RPMI7951 (cell line): Measurements from ENCODE around the gene CMTM5. TPM values are rescaled to one million over a fixed set of nuclear protein-coding genes. Genes with fewer than 3 reads are reported as not detected.

Source experiments
- DNase-seq: peaks from one replicate; pipeline ENCODE4 v3.0.0-alpha.2; 2012; ENCODE audit warnings: low read depth
- total RNA-seq: library from RNA; depleted of rRNA; stranded (reverse); fragments of >200 nt; shearing (Covaris generic); gene quantifications from 2 replicates; pipeline ENCODE4 v1.2.3, GENCODE V29; 2014

Gene CMTM5
- total RNA-seq, 1 experiment from 2014 or later, result 0.60 TPM

- no peak for DNase-seq
Observed at GRCh38 chr14:23358042-23358441, 18.8 kb upstream of the CMTM5 start.

DNA sequence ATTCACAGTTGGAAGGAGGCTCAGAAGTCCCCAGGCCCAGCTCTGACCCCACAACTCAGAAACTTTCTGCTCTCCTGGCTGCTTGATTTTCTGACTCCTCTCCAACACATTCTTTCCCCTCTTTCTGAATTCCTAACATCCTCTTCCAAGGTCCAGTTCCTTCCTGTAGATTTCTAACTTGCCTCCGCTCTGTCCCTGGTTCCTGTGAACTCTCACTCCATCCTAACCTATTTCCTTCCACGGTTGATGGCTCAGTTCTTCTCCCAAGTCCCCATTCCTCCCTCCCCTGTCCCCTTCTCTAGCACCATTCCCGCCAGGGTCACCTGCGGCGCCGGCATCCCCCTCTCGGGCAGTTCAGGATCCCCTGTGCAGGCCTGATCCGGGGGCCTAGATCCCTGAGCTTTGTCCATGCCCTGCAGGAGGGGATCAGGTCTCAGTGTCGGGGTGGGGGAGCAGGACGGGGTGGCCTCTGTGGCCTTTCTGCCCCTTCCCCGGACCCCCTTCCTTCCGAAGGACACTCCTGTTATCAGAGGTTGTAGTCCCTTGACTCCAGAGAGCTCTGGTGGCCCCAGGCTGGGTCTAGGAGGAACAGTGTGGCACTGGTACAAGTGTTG is 18.2 kb upstream of the CMTM5 start:
- DNase-seq, result no peak

DNA sequence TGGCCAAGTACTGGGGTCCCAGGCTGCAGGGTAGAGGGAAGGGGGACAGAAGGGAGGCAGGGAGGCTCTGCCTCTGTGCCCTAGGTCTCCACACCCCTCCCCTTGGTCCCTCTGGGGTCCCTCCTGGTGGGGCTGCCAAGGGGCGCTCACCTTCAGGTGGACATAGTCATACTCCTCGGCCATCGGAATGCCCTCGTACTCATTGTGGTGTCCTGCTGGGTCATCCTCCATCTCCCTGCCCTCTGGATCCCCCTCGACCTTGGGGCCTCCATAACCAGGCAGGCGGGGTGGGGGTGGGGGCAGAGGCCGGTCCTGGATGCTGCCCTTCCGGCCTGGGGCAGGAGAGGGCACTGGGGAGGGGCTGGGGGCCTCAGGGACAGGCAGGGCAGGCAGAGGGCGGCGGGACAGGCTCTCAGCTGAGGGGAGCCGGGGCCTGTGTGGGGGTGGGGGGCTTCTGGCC is 17.6 kb upstream of the CMTM5 start:
- DNase-seq, result no peak

DNA sequence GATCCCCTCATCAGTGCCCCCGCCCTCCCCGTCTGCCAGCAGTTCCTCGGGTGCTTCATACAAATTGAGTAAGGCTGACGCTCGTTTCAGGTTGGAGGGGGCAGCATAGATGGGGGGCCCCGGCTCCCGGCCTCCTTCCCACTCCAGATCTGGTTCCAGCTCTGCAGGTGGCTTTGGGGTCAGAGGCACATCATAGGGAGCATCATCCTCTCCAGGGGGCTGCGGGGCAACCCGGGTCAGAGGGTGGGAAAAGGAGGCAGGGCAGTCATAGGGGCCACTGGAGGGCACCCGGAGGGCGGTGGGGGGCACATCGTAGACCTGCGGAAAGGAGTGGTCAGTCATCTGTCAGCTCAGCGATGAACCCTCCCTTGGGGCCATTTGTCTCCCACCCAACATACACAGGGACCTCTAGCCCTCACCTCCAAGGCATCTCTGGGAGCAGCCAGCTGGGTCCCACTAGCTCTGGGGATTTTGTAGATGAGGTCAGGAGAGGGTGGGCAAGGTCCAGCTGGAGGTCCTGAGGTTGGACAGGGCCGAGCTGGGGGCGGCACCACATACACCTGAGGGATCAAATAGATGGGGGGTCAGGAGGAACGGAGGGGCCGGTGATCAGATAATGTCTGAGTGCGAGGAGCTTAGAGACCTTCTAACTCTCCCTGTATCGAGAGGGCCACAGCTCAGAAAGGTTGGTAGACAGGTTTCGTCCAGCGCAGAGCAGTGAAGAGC is 17.0 kb upstream of the CMTM5 start:
- no peak for DNase-seq

- DNase-seq, result no peak
Observed at GRCh38 chr14:23360496-23360895, 16.4 kb upstream of the CMTM5 start.

DNA sequence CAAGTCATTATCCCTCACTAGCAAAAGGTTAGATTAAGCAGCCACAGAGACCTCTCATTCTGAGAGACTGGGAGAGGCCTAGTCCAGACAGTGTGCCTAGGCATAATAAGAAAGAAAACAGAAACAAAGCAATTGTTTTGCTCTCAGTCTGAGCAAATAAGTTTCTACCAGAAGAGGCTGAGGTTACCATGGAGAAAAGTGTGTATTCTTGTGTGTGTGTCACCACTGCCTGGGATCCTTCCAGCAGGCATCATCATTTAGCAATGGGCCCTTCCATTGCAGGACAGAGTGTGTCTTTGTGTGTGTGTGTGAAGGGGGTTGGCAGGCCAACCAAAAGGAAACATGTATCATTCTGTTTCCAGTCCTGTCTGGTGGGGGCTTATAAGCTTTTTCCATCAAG is 15.5 kb upstream of the CMTM5 start:
- no peak for DNase-seq

- DNase-seq, result no peak
Observed at GRCh38 chr14:23361763-23362162, 15.1 kb upstream of the CMTM5 start.

GRCh38 chr14:23362200-23362599 is 14.6 kb upstream of the CMTM5 start:
- DNase-seq, result no peak

DNA sequence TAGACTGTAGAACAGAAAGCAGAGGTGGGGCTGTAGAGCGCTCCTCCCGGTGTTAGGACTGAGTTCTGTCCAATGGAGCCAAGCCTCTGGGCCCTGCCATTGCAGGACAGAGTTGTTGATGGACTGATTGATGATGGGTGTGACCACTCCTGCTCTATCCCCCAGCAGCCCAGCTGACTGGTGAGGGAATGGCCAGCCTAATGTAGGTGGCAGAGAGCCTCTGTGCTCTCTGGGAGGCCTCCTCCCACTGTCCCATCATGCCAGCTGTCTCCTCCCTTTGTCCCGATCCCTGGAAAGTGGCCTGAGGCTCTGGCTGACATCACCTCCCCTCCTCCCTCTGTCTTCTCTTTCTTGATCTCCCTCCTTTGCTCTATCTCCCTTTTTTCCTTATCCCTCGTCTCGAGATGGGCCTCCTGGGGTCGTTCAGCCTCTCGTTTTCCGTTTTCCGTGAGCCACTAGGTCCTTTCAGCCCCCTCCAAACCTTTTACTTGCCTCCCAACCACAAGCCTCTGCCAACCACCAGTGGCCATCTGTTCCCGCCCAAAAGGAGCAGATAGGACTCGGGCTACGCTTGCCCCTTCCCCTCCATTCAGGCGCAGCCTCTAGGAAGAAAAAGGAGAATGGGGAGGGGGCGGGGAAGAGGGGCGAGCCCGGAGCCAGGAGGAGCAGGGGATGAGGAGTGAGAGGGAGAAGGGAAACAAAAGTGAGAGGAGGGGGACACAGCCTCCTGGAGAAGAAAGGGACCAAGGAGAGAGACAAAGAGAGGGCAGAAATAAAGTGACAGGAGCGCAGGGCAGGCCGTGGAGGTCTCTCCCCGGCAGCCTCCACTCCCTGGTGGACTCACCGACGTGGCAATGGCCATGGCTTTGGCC is 12.4 kb upstream of the CMTM5 start:
- peak; percentile 54 for DNase-seq

DNA sequence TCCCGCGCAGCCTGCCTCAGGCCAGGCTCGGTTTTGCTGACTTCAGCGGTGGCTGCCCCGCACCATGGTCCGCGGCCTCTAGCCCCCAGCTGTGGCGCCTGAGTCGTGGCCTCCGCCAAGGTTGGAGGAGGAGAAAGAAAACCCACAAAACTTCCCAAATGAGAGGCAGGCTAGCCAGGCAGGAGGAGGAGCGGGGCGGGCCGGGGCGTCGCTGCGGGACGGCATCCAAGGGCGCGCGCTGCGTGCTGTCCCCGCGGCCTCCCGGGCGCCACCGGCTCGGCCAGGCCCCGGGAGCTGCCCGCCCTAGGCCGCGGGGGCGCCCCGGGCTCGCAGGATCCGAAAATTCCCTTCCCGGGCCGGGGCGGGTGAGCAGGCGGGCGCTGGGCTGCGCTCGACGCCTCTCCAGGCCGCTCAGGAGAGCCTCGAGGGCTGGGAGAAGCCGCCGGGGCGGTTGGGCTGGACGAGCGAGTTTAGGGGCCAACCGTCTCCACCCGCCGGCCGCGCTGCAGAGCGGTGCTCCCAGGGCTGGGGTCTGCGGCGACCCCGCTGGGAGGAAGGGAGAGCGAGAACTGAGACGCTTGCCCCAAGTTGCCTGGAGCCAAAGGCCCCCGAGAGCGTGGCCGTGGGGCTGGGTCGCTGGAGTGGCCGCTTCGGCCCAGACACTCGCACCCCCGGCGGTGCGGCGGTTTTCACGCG is 11.7 kb upstream of the CMTM5 start, which contains the start of gene EFS:
Gene EFS (minus strand): TSS at position 137 of the 696 bp plus-strand sequence. CDS start 147 bp downstream, outside the sequence.
- DNase-seq, result peak; percentile 36

DNA sequence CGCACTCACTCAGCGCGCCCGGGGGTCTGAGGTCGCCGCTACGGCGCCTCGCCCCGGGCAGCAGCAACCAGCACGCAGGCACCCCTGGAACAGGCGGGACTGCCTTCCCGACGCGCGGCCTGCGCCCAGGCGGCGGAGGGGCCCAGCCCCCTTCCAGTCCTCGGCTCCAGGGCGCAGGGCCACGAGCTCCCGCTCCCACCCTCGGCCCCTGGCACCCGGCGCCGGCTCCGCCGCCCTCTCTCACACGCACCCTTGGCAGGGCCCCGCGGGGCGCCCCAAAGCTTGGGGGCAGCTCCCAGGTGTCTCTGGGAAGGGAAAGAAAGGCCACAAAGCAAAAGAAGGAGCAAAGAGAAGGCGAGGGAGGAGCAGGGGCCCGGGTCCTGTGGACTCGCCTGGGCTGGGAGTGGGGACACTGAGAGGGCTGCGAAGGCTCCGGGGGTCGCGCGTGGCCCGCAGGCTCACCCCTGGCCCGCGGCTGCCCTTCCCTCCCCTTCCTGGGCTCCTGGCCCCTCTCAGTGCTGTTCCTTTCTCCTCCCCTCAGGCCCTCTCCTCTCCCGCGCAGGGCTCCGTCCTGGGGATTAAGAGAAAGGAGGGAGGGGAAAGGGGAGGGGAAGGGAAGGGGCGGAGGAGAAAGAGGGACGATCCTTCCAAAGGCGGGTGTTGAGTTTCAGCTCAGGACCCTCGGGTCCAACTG is 11.0 kb upstream of the CMTM5 start:
- peak; percentile 35 for DNase-seq

- DNase-seq, result peak; percentile 34
Observed at GRCh38 chr14:23366426-23366921, 10.4 kb upstream of the CMTM5 start.

DNA sequence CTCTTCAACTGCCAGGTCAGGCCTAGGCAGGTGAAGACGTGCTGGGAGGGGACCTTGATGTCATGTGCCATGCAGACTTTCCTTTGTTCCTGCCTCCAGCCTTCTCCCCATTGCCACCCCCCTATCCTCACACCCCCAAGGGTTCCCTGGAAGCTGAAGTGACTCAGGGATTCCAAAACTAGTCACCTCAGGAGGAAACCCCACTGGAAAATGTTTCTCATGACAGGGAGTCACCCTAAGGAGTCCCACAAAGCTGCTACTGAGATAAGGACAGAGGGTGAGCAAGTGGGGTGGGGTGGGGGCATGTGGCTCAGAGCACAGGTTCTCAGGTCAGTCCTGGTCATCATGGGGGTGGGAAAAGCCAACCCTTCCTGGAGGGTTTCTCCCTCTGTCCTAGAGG is 6.6 kb upstream of the CMTM5 start:
- DNase-seq, result no peak

DNA sequence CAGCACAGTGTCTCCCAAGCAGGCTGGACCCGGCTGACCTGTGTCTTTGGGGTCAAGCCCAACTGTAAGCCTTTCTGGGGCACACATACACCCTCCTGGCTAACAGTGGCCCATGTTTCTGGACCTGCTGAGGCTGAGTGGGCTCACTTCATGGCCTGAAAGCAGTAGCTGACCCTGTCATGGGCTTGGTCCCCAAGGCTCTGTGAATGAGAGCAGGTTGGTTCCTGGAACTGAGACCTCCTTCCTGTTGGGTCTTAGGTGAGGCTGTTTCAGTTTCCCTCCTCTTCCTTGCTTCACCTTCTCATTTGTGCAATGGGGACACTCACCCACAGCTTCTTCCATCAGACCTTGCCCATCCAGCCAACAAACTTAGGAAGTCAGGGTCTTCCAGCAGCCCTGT is 5.0 kb upstream of the CMTM5 start:
- no peak for DNase-seq

DNA sequence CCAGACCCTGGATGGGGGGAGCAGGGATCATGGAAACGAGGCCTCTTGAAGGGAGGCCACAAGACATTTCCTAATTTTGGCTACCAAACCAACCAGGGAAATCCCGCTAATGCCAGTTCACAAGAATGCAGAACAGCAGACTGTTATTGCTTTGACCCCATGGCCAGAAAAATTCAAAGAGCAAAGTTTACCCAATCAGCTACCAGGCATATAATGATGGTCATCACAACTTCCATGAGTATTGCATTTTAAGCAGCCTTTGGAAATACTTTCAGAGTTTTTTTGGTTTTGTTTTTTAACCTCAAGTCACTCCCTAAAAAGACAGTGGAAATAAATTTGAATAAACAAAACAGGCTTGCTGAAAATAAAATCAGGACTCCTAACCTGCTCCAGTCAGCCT is 4.3 kb upstream of the CMTM5 start, which contains the start of gene IL25:
Gene IL25 (plus strand): TSS at position 301 of the 400 bp plus-strand sequence.
- no peak for DNase-seq

DNA sequence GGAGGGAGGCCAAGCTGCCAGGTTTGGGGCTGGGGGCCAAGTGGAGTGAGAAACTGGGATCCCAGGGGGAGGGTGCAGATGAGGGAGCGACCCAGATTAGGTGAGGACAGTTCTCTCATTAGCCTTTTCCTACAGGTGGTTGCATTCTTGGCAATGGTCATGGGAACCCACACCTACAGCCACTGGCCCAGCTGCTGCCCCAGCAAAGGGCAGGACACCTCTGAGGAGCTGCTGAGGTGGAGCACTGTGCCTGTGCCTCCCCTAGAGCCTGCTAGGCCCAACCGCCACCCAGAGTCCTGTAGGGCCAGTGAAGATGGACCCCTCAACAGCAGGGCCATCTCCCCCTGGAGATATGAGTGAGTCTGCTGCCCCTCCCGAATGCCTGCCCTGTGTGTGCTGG is 3.8 kb upstream of the CMTM5 start:
- no peak for DNase-seq

GRCh38 chr14:23375527-23376251 is 1.2 kb upstream of the CMTM5 start:
- DNase-seq, result no peak

- DNase-seq, result no peak
Observed at GRCh38 chr14:23377198-23377550, 328 bp downstream of the CMTM5 start.

DNA sequence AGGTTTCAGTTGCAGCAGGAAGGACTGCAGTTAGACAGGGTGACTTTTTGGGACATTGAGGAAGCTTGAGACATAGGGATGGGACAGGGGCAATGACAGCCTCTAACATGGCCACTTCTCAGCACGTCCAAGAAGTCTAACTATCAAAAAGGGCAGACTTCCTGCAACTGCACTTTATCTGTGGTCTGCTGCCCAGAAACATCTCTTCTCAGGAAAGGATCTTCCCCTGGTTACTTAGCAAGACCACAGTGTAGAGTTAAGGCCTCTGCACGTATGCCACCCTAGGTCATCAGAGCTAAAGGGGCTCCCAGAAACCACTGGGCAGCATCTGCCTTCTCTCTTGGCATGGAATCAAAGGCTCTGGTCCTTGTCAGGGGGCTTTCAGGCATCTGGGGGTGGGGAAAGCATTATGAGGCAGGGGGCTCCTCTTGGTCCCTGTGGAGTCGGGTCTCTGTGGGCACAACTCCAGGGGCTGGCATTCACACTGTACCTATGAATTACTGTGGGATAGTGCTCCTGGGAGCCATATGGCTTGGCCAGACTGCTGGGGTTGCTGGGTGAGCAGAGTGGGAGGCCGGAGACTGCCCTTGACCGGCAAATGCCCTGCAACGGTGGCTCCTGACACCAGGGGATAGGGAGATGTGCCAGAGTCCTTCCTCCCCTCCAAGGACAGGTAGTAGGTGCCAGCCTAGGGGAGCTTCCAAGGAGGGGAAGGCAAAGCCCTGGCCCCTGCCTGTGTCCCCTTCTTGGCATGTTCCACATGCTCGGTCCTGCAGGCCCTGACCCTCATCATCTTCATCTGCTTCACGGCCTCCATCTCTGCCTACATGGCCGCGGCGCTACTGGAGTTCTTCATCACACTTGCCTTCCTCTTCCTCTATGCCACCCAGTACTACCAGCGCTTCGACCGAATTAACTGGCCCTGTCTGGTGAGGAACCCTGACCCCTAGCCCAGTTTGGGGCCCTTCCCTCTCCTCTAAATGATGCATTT is 1.0 kb downstream of the CMTM5 start:
- no peak for DNase-seq
